Neural cell (in vitro differentiated cells): ENCODE data around the gene CABCOCO1. TPM values are rescaled to one million over a fixed set of nuclear protein-coding genes. Genes with fewer than 3 reads are reported as not detected.

ENCODE experiments used
- H2AFZ ChIP-seq: fragments of 200-600, 300-800 bp; sonication (generic), shearing (Covaris generic); 2 replicates; pipeline ENCODE4 v1.6.0; 2014; ENCODE audit warnings: low read depth, mild to moderate bottlenecking, antibody characterized with exemption, low read length, moderate library complexity
- H3F3A ChIP-seq: fragments of 200-600 bp; shearing (Covaris generic); 2 replicates; pipeline ENCODE4 v1.6.1; 2016; ENCODE audit warnings: mild to moderate bottlenecking, moderate library complexity, mixed read lengths, antibody characterized with exemption, low read length; ENCODE audit not compliant: insufficient read depth, poor library complexity, severe bottlenecking
- H3K27ac ChIP-seq: fragments of 200-600, 300-800 bp; sonication (generic), shearing (Covaris generic); 2 replicates; pipeline ENCODE4 v1.5.1; 2014; ENCODE audit warnings: mild to moderate bottlenecking, low read length, moderate library complexity
- H3K27me3 ChIP-seq: fragments of 300-800, 200-600 bp; sonication (generic), shearing (Covaris generic); 2 replicates; pipeline ENCODE4 v1.6.0; 2014; ENCODE audit warnings: mild to moderate bottlenecking, low read depth, low read length, moderate library complexity; ENCODE audit not compliant: insufficient read depth
- H3K36me3 ChIP-seq: fragments of 300-800, 200-600 bp; sonication (generic), shearing (Covaris generic); 2 replicates; pipeline ENCODE4 v1.5.1; 2014; ENCODE audit warnings: mild to moderate bottlenecking, antibody characterized with exemption, low read length, moderate library complexity; ENCODE audit not compliant: insufficient read depth
- H3K4me2 ChIP-seq: fragments of 300-800, 200-600 bp; sonication (generic), shearing (Covaris generic); 2 replicates; pipeline ENCODE4 v1.6.0; 2014; ENCODE audit warnings: mild to moderate bottlenecking, low read length
- H3K4me3 ChIP-seq: fragments of 300-800, 200-600 bp; sonication (generic), shearing (Covaris generic); 2 replicates; pipeline ENCODE4 v1.5.1; 2014; ENCODE audit warnings: mild to moderate bottlenecking, low read length, moderate library complexity
- H3K79me2 ChIP-seq: fragments of 200-600 bp; shearing (Covaris generic); replicated peaks from 2 replicates; pipeline ENCODE4 v1.6.0; 2014; ENCODE audit warnings: mild to moderate bottlenecking, low read length, moderate library complexity; ENCODE audit not compliant: insufficient read depth
- H3K9ac ChIP-seq: fragments of 300-800, 200-600 bp; sonication (generic), shearing (Covaris generic); 2 replicates; pipeline ENCODE4 v1.6.1; 2016; ENCODE audit warnings: mild to moderate bottlenecking, low read length, mixed read lengths
- H3K9me2 ChIP-seq: fragments of 200-600 bp; shearing (Covaris generic); 2 replicates; pipeline ENCODE4 v1.6.1; 2016; ENCODE audit warnings: mild to moderate bottlenecking, low read length, mixed read lengths; ENCODE audit not compliant: insufficient read depth
- H3K9me3 ChIP-seq: fragments of 200-600, 300-800 bp; sonication (generic), shearing (Covaris generic); 2 replicates; pipeline ENCODE4 v1.6.1; 2016; ENCODE audit warnings: mild to moderate bottlenecking, mixed run types, low read length, moderate library complexity, mixed read lengths
- H4K20me1 ChIP-seq: fragments of 200-600 bp; shearing (Covaris generic); 2 replicates; pipeline ENCODE4 v1.6.1; 2016; ENCODE audit warnings: mild to moderate bottlenecking, mixed run types; ENCODE audit not compliant: insufficient read depth
- CTCF ChIP-seq: fragments of 450-650 bp; IDR thresholded peaks from 2 replicates; pipeline ENCODE4 v1.5.1; 2014; ENCODE audit warnings: antibody characterized with exemption, mild to moderate bottlenecking, moderate library complexity; ENCODE audit not compliant: poor library complexity, severe bottlenecking
- EP300 ChIP-seq: fragments of 450-650 bp; conservative IDR thresholded peaks from 2 replicates; pipeline ENCODE4 v1.6.1; 2014; ENCODE audit warnings: antibody characterized with exemption, mild to moderate bottlenecking, moderate library complexity; ENCODE audit not compliant: poor library complexity, severe bottlenecking
- EZH2 ChIP-seq: fragments of 200-600, 300-800 bp; shearing (Covaris generic), sonication (generic); IDR thresholded peaks from 2 replicates; pipeline ENCODE4 v1.6.1; 2014; ENCODE audit warnings: antibody characterized with exemption, low read length, borderline replicate concordance, mild to moderate bottlenecking; ENCODE audit not compliant: insufficient read depth, poor library complexity, severe bottlenecking
- MXI1 ChIP-seq: fragments of 450-650 bp; conservative IDR thresholded peaks from 2 replicates; pipeline ENCODE4 v1.6.1; 2014; ENCODE audit warnings: antibody characterized with exemption, mild to moderate bottlenecking; ENCODE audit not compliant: poor library complexity, severe bottlenecking
- POLR2AphosphoS5 ChIP-seq: IDR thresholded peaks from 2 replicates; pipeline ENCODE4 v1.6.1; 2012
- RAD21 ChIP-seq: fragments of 450-650 bp; conservative IDR thresholded peaks from 2 replicates; pipeline ENCODE4 v1.6.1; 2014; ENCODE audit warnings: antibody characterized with exemption, mild to moderate bottlenecking, moderate library complexity
- REST ChIP-seq: IDR thresholded peaks from 2 replicates; pipeline ENCODE4 v1.6.1; 2012; ENCODE audit warnings: borderline replicate concordance
- SMC3 ChIP-seq: fragments of 450-650 bp; conservative IDR thresholded peaks from 2 replicates; pipeline ENCODE4 v1.6.1; 2014; ENCODE audit warnings: antibody characterized with exemption, mild to moderate bottlenecking, moderate library complexity; ENCODE audit not compliant: poor library complexity
- TAF1 ChIP-seq: IDR thresholded peaks from 2 replicates; pipeline ENCODE4 v1.6.1; 2012; ENCODE audit warnings: low read depth
- polyA plus RNA-seq: library from polyadenylated mRNA; depleted of rRNA; stranded (reverse); fragments of >200 nt; gene quantifications from 2 replicates; pipeline ENCODE4 v1.2.3, GENCODE V29; 2014

Gene CABCOCO1
- polyA plus RNA-seq, 1 donor from 2014 or later, result 0.31 TPM

GRCh38 chr10:61692447-61693010 lies 29.8 kb downstream of the CABCOCO1 start:
- Histone ChIP-seq H3K4me2 (no peak overlapping the region), H2AFZ (no peak overlapping the region)

GRCh38 chr10:61698968-61699655 lies 36.4 kb downstream of the CABCOCO1 start:
- Histone ChIP-seq H3K36me3 (no peaks in the 10 kb centered on the region), H3K4me3 (no peak overlapping the region)

More at GRCh38 chr10:61692447-61693010, 29.8 kb downstream of the CABCOCO1 start:
- H3K27ac ChIP-seq, result no peak overlapping the region
- H3K36me3 ChIP-seq, result no peaks in the 10 kb centered on the region
- TF ChIP-seq EZH2 (no peak), RAD21 (no peak), TAF1 (no peak)
- no peaks in the 10 kb centered on the region for H3F3A ChIP-seq
- no peak overlapping the region for H3K4me3 ChIP-seq
- no peaks in the 10 kb centered on the region for H3K9me3 ChIP-seq
- H3K9me2 ChIP-seq, result no peaks in the 10 kb centered on the region
- H3K27me3 ChIP-seq, result no peaks in the 10 kb centered on the region
- no peak overlapping the region for H3K9ac ChIP-seq
- no peaks in the 10 kb centered on the region for H4K20me1 ChIP-seq
- no peaks in the 10 kb centered on the region for H3K79me2 ChIP-seq

More at GRCh38 chr10:61698968-61699655, 36.4 kb downstream of the CABCOCO1 start:
- Histone ChIP-seq H3K9ac (no peak overlapping the region), H3K9me3 (no peaks in the 10 kb centered on the region), H2AFZ (no peak overlapping the region), H3K27ac (no peak overlapping the region), H3K79me2 (no peaks in the 10 kb centered on the region), H4K20me1 (no peaks in the 10 kb centered on the region), H3K4me2 (no peak overlapping the region), H3K27me3 (no peaks in the 10 kb centered on the region), H3K9me2 (no peaks in the 10 kb centered on the region), H3F3A (no peaks in the 10 kb centered on the region)
- TF ChIP-seq CTCF (no peak), REST (no peak), POLR2AphosphoS5 (no peak), EZH2 (no peak), TAF1 (no peak), RAD21 (no peak), SMC3 (no peak), EP300 (no peak), MXI1 (no peak)
